VCaP (cell line): ENCODE data around the gene TMEM139.

Experiments used
- H3K27ac ChIP-seq: fragments of 450-650 bp; 2 replicates; pipeline ENCODE4 v1.5.1; 2017
- CTCF ChIP-seq: fragments of 450-650 bp; conservative IDR thresholded peaks from 2 replicates; pipeline ENCODE4 v1.5.1; 2017; ENCODE audit warnings: mild to moderate bottlenecking, moderate library complexity

Gene TMEM139

DNA sequence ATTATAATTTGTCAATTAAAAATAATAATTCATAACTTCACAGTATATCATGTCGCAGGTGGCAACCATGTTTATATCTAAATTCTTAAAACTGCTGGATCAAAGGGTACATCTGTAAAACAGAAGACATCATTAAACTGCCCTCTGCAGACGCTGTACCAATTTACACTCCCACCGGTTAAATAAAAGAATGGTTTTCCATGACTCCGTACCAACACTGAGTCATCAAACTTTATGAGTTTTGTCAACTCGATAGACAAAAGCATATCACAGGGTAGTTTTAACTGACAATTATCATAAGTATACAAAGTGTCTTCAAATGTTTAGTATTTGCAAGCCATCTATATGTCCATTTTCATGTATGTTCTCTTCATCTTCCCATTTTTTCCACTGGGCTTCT lies 27.3 kb upstream of the TMEM139 start:
- no peak overlapping the region for H3K27ac ChIP-seq
- TF ChIP-seq CTCF, result no peak

DNA sequence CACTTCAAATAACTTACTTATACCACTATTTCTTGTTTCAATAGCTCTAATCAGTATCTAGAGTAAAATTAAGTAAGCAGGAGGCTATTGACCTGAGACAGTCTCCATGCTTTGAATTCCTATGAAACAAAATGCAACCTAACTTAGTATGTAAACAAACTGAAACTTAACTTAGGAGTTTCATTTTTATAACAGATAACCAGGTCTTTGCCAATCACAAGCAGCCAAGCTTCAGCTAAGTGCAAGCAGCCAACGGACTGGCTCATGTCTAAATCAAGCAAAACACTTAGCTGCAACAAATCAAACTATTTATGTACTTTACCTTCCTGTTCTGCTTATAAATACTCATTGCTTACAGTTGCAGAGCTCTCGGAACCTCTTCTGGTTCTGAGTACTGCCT lies 25.9 kb upstream of the TMEM139 start:
- no peak for TF ChIP-seq CTCF
- 0 out of 2 replicates have a peak overlapping the region, but pooled peaks have one; percentile 6 for H3K27ac ChIP-seq

- no peak overlapping the region for H3K27ac ChIP-seq
- TF ChIP-seq CTCF, result no peak
Measured at GRCh38 chr7:143259765-143260164, 25.0 kb upstream of the TMEM139 start.

DNA sequence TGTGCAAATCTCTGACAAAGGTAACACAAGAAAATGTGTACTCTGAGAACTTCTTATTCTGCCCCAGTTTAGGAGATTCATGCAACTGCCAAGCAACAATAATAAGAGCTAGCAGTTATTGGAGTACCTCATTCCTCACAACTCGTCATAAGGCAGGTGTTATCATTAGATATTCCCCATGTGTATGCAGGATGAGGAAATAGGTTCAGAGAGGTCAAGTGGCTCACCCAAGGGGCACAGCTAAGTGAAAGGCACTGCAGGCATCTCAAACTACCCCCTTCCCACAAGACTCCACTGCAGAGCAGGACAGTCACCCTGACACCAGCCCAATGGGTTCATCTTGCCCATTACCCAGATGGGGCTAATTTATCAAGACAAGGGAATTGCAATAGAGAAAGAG lies 22.9 kb upstream of the TMEM139 start:
- no peak for TF ChIP-seq CTCF
- no peak overlapping the region for H3K27ac ChIP-seq

- TF ChIP-seq CTCF, result 0 out of 2 replicates have a peak, but pooled peaks have one; percentile 4
- peak within 1 kb of the TSS; percentile 86 for H3K27ac ChIP-seq
Measured at GRCh38 chr7:143263266-143264195, 21.2 kb upstream of the TMEM139 start, which contains the start of gene GSTK1. GSTK1 (plus strand) TSS chr7:143263441; CDS start chr7:143263514, 73 bp downstream.

DNA sequence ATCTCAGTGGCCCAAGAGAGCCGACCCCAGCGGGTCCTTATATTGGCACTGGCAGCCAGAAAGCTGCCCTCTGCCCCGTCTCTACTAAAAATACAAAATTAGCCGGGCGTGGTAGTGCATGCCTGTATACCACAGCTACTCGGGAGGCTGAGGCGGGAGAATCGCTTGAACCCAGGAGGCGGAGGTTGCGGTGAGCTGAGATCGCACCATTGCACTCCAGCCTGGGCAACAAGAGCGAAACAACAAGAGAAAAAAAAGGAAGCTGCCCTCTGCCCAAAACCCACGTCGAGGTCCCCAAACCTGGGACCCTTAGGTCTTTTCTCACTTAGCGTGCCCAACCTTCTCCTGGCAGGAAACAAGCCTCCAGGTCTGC lies 20.6 kb upstream of the TMEM139 start:
- peak overlapping the region; percentile 86 for H3K27ac ChIP-seq

DNA sequence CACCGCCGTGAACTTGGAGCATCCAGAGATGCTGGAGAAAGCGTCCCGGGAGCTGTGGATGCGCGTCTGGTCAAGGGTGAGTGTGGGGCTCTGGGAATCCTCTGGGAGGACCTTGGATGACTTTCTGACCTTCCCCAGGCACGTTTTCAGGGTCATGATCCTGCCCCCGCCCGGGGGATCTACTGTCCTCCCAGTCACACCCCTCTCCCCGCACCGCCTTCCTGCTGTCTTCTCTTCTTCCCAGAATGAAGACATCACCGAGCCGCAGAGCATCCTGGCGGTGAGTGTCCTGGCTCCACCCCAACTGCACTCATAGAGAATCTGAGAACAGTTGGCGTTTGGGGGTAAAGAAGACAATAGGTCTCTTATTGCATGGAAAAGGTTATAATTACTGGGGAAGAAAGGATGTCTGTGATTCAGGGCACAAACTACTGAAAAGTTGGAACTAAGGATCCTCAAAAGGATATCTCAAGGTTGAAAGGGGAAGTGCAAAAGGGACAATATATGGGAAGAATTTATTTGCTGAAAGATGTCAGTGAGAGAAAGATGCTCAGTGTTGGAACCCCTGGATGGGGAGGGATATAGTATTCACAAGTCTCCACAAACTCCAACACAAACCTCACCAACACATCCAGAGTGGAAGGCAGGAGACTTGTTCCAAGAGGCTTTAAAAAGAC lies 19.6 kb upstream of the TMEM139 start:
- H3K27ac ChIP-seq, result no peak overlapping the region
- TF ChIP-seq CTCF, result no peak
